Mesendoderm (in vitro differentiated cells): ENCODE results near the gene KLRG1.

Experiments used
- DNase-seq: peaks from one replicate; pipeline ENCODE4 v3.0.0; 2013
- H2AK5ac ChIP-seq: 2 replicates; pipeline ENCODE4 v1.6.1; 2013; ENCODE audit warnings: low read length, inconsistent platforms
- H2BK120ac ChIP-seq: 2 replicates; pipeline ENCODE4 v1.6.1; 2013; ENCODE audit warnings: low read depth, mild to moderate bottlenecking, low read length, moderate library complexity, mixed read lengths
- H2BK15ac ChIP-seq: replicated peaks from 2 replicates; pipeline ENCODE4 v1.6.1; 2013; ENCODE audit warnings: low read depth, mild to moderate bottlenecking, moderate library complexity
- H2BK5ac ChIP-seq: 2 replicates; pipeline ENCODE4 v1.6.1; 2013; ENCODE audit warnings: low read length, inconsistent platforms
- H3K18ac ChIP-seq: 2 replicates; pipeline ENCODE4 v1.6.1; 2013; ENCODE audit warnings: mild to moderate bottlenecking, low read length, mixed read lengths
- H3K23ac ChIP-seq: one replicate; pipeline ENCODE4 v1.6.1; 2013; ENCODE audit warnings: low read length
- H3K27ac ChIP-seq: 2 replicates; pipeline ENCODE4 v1.5.1; 2013; ENCODE audit warnings: low read depth, mild to moderate bottlenecking, inconsistent platforms, low read length, moderate library complexity
- H3K27me3 ChIP-seq: 2 replicates; pipeline ENCODE4 v1.6.1; 2013; ENCODE audit warnings: low read length, control low read depth, mild to moderate bottlenecking, inconsistent platforms; ENCODE audit not compliant: insufficient read depth, poor library complexity
- H3K36me3 ChIP-seq: 2 replicates; pipeline ENCODE4 v1.6.1; 2013; ENCODE audit warnings: low read length, inconsistent platforms; ENCODE audit not compliant: control insufficient read depth, insufficient read depth
- H3K4ac ChIP-seq: one replicate; pipeline ENCODE4 v1.6.1; 2013; ENCODE audit warnings: low read depth, mild to moderate bottlenecking, low read length, moderate library complexity
- H3K4me1 ChIP-seq: 2 replicates; pipeline ENCODE4 v1.6.1; 2013; ENCODE audit warnings: low read depth, low read length, inconsistent platforms; ENCODE audit not compliant: control insufficient read depth
- H3K4me2 ChIP-seq: 2 replicates; pipeline ENCODE4 v1.6.1; 2013; ENCODE audit warnings: low read length
- H3K4me3 ChIP-seq: 2 replicates; pipeline ENCODE4 v1.5.1; 2013; ENCODE audit warnings: mild to moderate bottlenecking, low read length
- H3K56ac ChIP-seq: one replicate; pipeline ENCODE4 v1.6.1; 2013; ENCODE audit warnings: low read length
- H3K79me1 ChIP-seq: 2 replicates; pipeline ENCODE4 v1.6.1; 2013; ENCODE audit warnings: low read length, inconsistent platforms
- H3K79me2 ChIP-seq: 2 replicates; pipeline ENCODE4 v1.6.1; 2013; ENCODE audit warnings: mild to moderate bottlenecking, low read length; ENCODE audit not compliant: control insufficient read depth, insufficient read depth
- H3K9ac ChIP-seq: 2 replicates; pipeline ENCODE4 v1.6.1; 2013; ENCODE audit warnings: low read length, inconsistent platforms
- H4K5ac ChIP-seq: one replicate; pipeline ENCODE4 v1.6.1; 2013; ENCODE audit warnings: low read length
- H4K8ac ChIP-seq: one replicate; pipeline ENCODE4 v1.6.1; 2013; ENCODE audit warnings: low read depth, mild to moderate bottlenecking, control low read depth, low read length, moderate library complexity
- WGBS: extraction: QIAGEN DNeasy Blood & Tissue Kit; methylation state at CpG from one replicate; pipeline ENCODE4 v1.1.7; 2013; ENCODE audit warnings: low lambda C conversion rate, missing lambda C conversion rate; ENCODE audit not compliant: insufficient coverage; ENCODE audit errors: extremely low coverage; 5-methylcytosine and 5-hydroxymethylcytosine counted together

Gene KLRG1

GRCh38 chr12:8968761-8969160 lies 20.6 kb upstream of the KLRG1 start:
- Histone ChIP-seq H3K9ac (no peak overlapping the region), H2BK120ac (no peak overlapping the region), H4K8ac (no peak overlapping the region), H3K4me1 (no peaks in the 10 kb centered on the region), H2AK5ac (no peak overlapping the region), H3K18ac (no peak overlapping the region), H3K4me2 (no peak overlapping the region), H4K5ac (no peak overlapping the region), H3K23ac (no peak overlapping the region), H3K27ac (no peak overlapping the region), H3K79me2 (no peaks in the 10 kb centered on the region), H3K27me3 (no peaks in the 10 kb centered on the region), H3K4ac (no peak overlapping the region), H3K36me3 (no peaks in the 10 kb centered on the region), H2BK5ac (no peak overlapping the region), H3K56ac (no peak overlapping the region), H3K79me1 (no peaks in the 10 kb centered on the region), H2BK15ac (no peak overlapping the region), H3K4me3 (no peak overlapping the region)
- no peak for DNase-seq

GRCh38 chr12:8969861-8970411 lies 19.4 kb upstream of the KLRG1 start:
- Histone ChIP-seq H4K5ac (no peak overlapping the region), H3K79me2 (no peaks in the 10 kb centered on the region), H2AK5ac (no peak overlapping the region), H3K18ac (no peak overlapping the region), H3K79me1 (no peaks in the 10 kb centered on the region), H3K4me3 (no peak overlapping the region), H4K8ac (no peak overlapping the region), H2BK15ac (no peak overlapping the region), H3K4ac (no peak overlapping the region), H3K56ac (no peak overlapping the region), H2BK5ac (no peak overlapping the region), H3K4me2 (no peak overlapping the region), H3K9ac (no peak overlapping the region), H2BK120ac (no peak overlapping the region), H3K27ac (no peak overlapping the region), H3K36me3 (no peaks in the 10 kb centered on the region), H3K27me3 (no peaks in the 10 kb centered on the region), H3K23ac (no peak overlapping the region), H3K4me1 (no peaks in the 10 kb centered on the region)
- no CpG with 5 or more reads among the region's 2 CpGs for WGBS
- DNase-seq, result no peak

- no peak overlapping the region for H3K27ac ChIP-seq
- H3K56ac ChIP-seq, result no peak overlapping the region
- H3K79me1 ChIP-seq, result no peaks in the 10 kb centered on the region
- no peaks in the 10 kb centered on the region for H3K27me3 ChIP-seq
- no peaks in the 10 kb centered on the region for H3K36me3 ChIP-seq
- WGBS, result 100% methylated on average over 1 of the region's 1 CpG
- H3K9ac ChIP-seq, result no peak overlapping the region
- no peak overlapping the region for H2BK120ac ChIP-seq
- no peak for DNase-seq
- H4K8ac ChIP-seq, result no peak overlapping the region
- H3K23ac ChIP-seq, result no peak overlapping the region
- no peak overlapping the region for H2AK5ac ChIP-seq
- no peak overlapping the region for H3K4me2 ChIP-seq
- no peak overlapping the region for H3K4ac ChIP-seq
- no peak overlapping the region for H2BK15ac ChIP-seq
- no peak overlapping the region for H2BK5ac ChIP-seq
- no peak overlapping the region for H3K18ac ChIP-seq
- no peak overlapping the region for H4K5ac ChIP-seq
- H3K4me3 ChIP-seq, result no peak overlapping the region
- H3K79me2 ChIP-seq, result no peaks in the 10 kb centered on the region
- H3K4me1 ChIP-seq, result no peaks in the 10 kb centered on the region
Measured at GRCh38 chr12:8970432-8970831, 18.9 kb upstream of the KLRG1 start.

- Histone ChIP-seq H3K36me3 (no peaks in the 10 kb centered on the region), H2BK15ac (no peak overlapping the region), H3K4me1 (no peaks in the 10 kb centered on the region), H2BK120ac (no peak overlapping the region), H3K79me1 (no peaks in the 10 kb centered on the region), H3K18ac (no peak overlapping the region), H3K9ac (no peak overlapping the region), H3K27me3 (no peaks in the 10 kb centered on the region), H3K23ac (no peak overlapping the region), H3K56ac (no peak overlapping the region), H3K79me2 (no peaks in the 10 kb centered on the region), H4K8ac (no peak overlapping the region), H3K4me3 (no peak overlapping the region), H3K4ac (no peak overlapping the region), H3K27ac (no peak overlapping the region), H4K5ac (no peak overlapping the region), H3K4me2 (no peak overlapping the region), H2AK5ac (no peak overlapping the region), H2BK5ac (no peak overlapping the region)
- no CpG with 5 or more reads among the region's 3 CpGs for whole genome bisulfite sequencing
- no peak for DNase-seq
Measured at GRCh38 chr12:8980137-8980536, 9.2 kb upstream of the KLRG1 start.

GRCh38 chr12:8985213-8985754 lies 4.1 kb upstream of the KLRG1 start:
- no peak overlapping the region for H2BK15ac ChIP-seq
- DNase-seq, result peak; percentile 71
- no peaks in the 10 kb centered on the region for H3K79me2 ChIP-seq
- no peak overlapping the region for H3K56ac ChIP-seq
- peak overlapping the region; percentile 28 for H2BK5ac ChIP-seq
- H3K18ac ChIP-seq, result no peak overlapping the region
- H4K8ac ChIP-seq, result no peak overlapping the region
- H3K79me1 ChIP-seq, result no peaks in the 10 kb centered on the region
- H3K27me3 ChIP-seq, result no peaks in the 10 kb centered on the region
- H3K23ac ChIP-seq, result no peak overlapping the region
- no peak overlapping the region for H4K5ac ChIP-seq
- H3K36me3 ChIP-seq, result no peaks in the 10 kb centered on the region
- no peak overlapping the region for H3K4me3 ChIP-seq
- H2BK120ac ChIP-seq, result no peak overlapping the region
- H3K4me1 ChIP-seq, result peaks cover 2% of the 10 kb centered on the region
- no peak overlapping the region for H3K9ac ChIP-seq
- WGBS, result no CpG with 5 or more reads among the region's 1 CpG
- no peak overlapping the region for H3K4ac ChIP-seq
- H2AK5ac ChIP-seq, result no peak overlapping the region
- H3K27ac ChIP-seq, result no peak overlapping the region
- no peak overlapping the region for H3K4me2 ChIP-seq

- H3K23ac ChIP-seq, result no peak overlapping the region
- DNase-seq, result no peak
- no peak overlapping the region for H3K9ac ChIP-seq
Measured at GRCh38 chr12:8987163-8987562, 2.2 kb upstream of the KLRG1 start.

More at GRCh38 chr12:8987163-8987562, 2.2 kb upstream of the KLRG1 start:
- Histone ChIP-seq H2AK5ac (no peak overlapping the region), H3K79me2 (no peaks in the 10 kb centered on the region), H3K56ac (no peak overlapping the region), H3K27me3 (no peaks in the 10 kb centered on the region), H2BK120ac (no peak overlapping the region), H3K4me2 (no peak overlapping the region), H4K8ac (no peak overlapping the region), H2BK5ac (no peak overlapping the region), H3K4me3 (no peak overlapping the region), H2BK15ac (no peak overlapping the region), H4K5ac (no peak overlapping the region), H3K4ac (no peak overlapping the region), H3K79me1 (no peaks in the 10 kb centered on the region), H3K36me3 (no peaks in the 10 kb centered on the region), H3K4me1 (peaks cover 2% of the 10 kb centered on the region), H3K18ac (no peak overlapping the region), H3K27ac (no peak overlapping the region)
